Stimulated activated memory B cell treated with anti-CD40 and anti-IgM and Interleukin-4, amounts not matched to agents 10 μg/mL and 1 μg/mL and 100 μg/mL, for 72 hours (primary cell): ENCODE measurements around the gene GUCY2D.

ENCODE experiments used
- ATAC-seq: fragments of 150-1000 bp; cut with Tn5 transposase; 2 replicates; pipeline ENCODE4 v1.10.0; 2021
- H3K27ac Mint-ChIP-seq: one replicate; pipeline ENCODE4 v1.8.0; 2022; ENCODE audit warnings: mild to moderate bottlenecking, mixed read lengths
- H3K27me3 Mint-ChIP-seq: one replicate; pipeline ENCODE4 v1.8.0; 2022; ENCODE audit warnings: mixed read lengths
- H3K36me3 Mint-ChIP-seq: one replicate; pipeline ENCODE4 v1.8.0; 2022; ENCODE audit warnings: mixed read lengths
- H3K4me1 Mint-ChIP-seq: one replicate; pipeline ENCODE4 v1.8.0; 2022; ENCODE audit warnings: mixed read lengths
- H3K4me3 Mint-ChIP-seq: one replicate; pipeline ENCODE4 v1.8.0; 2022; ENCODE audit warnings: mild to moderate bottlenecking, moderate library complexity, mixed read lengths
- H3K9me3 Mint-ChIP-seq: one replicate; pipeline ENCODE4 v1.8.0; 2022; ENCODE audit warnings: mixed read lengths

Gene GUCY2D

GRCh38 chr17:8041979-8042378 lies 39.6 kb downstream of the GUCY2D start:
- Mint-ChIP-seq H3K27ac (no peak overlapping the region), H3K9me3 (no peaks in the 10 kb centered on the region), H3K36me3 (no peaks in the 10 kb centered on the region), H3K27me3 (peaks cover 83% of the 10 kb centered on the region), H3K4me1 (peaks cover 10% of the 10 kb centered on the region), H3K4me3 (no peak overlapping the region)
- ATAC-seq, result no peak

GRCh38 chr17:8044819-8045810 lies 42.7 kb downstream of the GUCY2D start:
- no peak overlapping the region for H3K27ac Mint-ChIP-seq
- H3K4me3 Mint-ChIP-seq, result no peak overlapping the region
- ATAC-seq, result no peak
- no peaks in the 10 kb centered on the region for H3K9me3 Mint-ChIP-seq
- no peaks in the 10 kb centered on the region for H3K4me1 Mint-ChIP-seq
- no peaks in the 10 kb centered on the region for H3K36me3 Mint-ChIP-seq
- peaks cover 54% of the 10 kb centered on the region for H3K27me3 Mint-ChIP-seq

GRCh38 chr17:8046306-8046928 lies 44.0 kb downstream of the GUCY2D start:
- Mint-ChIP-seq H3K4me3 (no peak overlapping the region), H3K27me3 (peaks cover 41% of the 10 kb centered on the region)
- no peak for ATAC-seq

GRCh38 chr17:8046929-8047768 lies 44.7 kb downstream of the GUCY2D start:
- no peaks in the 10 kb centered on the region for H3K36me3 Mint-ChIP-seq
- no peaks in the 10 kb centered on the region for H3K4me1 Mint-ChIP-seq
- ATAC-seq, result no peak
- H3K9me3 Mint-ChIP-seq, result no peaks in the 10 kb centered on the region
- no peak overlapping the region for H3K4me3 Mint-ChIP-seq
- no peak overlapping the region for H3K27ac Mint-ChIP-seq
- H3K27me3 Mint-ChIP-seq, result peaks cover 39% of the 10 kb centered on the region

More at GRCh38 chr17:8046306-8046928, 44.0 kb downstream of the GUCY2D start:
- H3K27ac Mint-ChIP-seq, result no peak overlapping the region
- H3K36me3 Mint-ChIP-seq, result no peaks in the 10 kb centered on the region
- no peaks in the 10 kb centered on the region for H3K9me3 Mint-ChIP-seq
- H3K4me1 Mint-ChIP-seq, result no peaks in the 10 kb centered on the region

DNA sequence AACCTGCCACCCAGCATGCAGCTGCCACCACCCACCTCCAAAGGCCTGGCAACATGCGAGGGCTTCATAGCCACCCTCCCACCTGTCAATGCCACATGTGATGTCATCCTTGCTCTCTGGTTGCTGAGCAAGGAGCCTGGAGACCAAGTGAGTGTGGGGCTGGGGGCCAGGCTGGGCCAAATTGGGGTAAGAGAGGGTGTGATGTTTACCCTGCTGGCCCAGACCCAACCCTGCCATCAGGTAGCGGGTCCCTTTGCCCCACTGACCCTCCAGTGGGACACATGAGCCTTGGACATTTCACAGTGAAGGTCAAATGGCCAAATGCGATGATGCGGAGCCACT lies 45.3 kb downstream of the GUCY2D start:
- Mint-ChIP-seq H3K4me1 (no peaks in the 10 kb centered on the region), H3K27ac (no peak overlapping the region), H3K9me3 (no peaks in the 10 kb centered on the region), H3K27me3 (peaks cover 38% of the 10 kb centered on the region), H3K36me3 (no peaks in the 10 kb centered on the region), H3K4me3 (no peak overlapping the region)
- ATAC-seq, result no peak

DNA sequence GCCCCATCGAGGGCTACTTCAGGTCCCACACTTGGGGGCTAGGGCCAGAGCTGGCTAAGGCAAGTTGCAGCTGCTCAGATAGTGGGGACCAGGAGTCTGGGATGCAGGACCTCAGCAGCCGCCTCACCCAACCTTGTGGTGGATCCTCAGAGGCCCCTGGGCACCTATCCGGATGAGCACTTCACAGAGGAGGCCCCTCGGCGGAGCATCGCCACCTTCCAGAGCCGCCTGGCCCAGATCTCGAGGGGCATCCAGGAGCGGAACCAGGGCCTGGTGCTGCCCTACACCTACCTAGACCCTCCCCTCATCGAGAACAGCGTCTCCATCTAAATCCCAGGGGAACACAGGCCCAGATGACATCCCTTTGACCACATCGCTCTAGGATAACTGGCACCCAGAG lies 45.8 kb downstream of the GUCY2D start:
- no peak for ATAC-seq
- Mint-ChIP-seq H3K36me3 (no peaks in the 10 kb centered on the region), H3K27me3 (peaks cover 33% of the 10 kb centered on the region), H3K27ac (no peak overlapping the region), H3K9me3 (no peaks in the 10 kb centered on the region), H3K4me1 (no peaks in the 10 kb centered on the region), H3K4me3 (no peak overlapping the region)

- no peak overlapping the region for H3K4me3 Mint-ChIP-seq
- H3K4me1 Mint-ChIP-seq, result no peaks in the 10 kb centered on the region
- H3K27me3 Mint-ChIP-seq, result peaks cover 28% of the 10 kb centered on the region
- no peaks in the 10 kb centered on the region for H3K9me3 Mint-ChIP-seq
- H3K27ac Mint-ChIP-seq, result no peak overlapping the region
- H3K36me3 Mint-ChIP-seq, result no peaks in the 10 kb centered on the region
- ATAC-seq, result no peak
These were observed 46.3 kb downstream of the GUCY2D start for GRCh38 chr17:8048736-8049135.

DNA sequence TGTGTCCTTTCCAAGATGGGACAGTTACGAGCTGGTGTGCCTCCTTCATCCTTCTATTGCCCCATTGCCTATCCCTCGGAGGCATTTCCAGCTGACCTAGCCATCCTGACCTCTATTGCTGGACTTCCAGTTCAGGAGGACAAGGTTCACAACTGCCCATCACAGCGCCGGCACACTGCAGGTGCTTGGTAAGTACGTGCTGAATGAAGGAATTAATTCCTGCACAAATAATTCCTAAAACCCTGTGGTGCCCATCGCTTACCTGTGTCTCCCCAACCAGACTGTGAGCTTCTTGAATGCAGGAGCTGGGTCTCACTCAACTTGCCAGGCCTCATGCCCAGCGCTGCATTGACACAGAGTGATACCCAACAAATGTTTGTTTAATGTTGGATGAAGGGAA lies 49.4 kb downstream of the GUCY2D start:
- H3K27ac Mint-ChIP-seq, result no peak overlapping the region
- peaks cover 14% of the 10 kb centered on the region for H3K4me1 Mint-ChIP-seq
- H3K4me3 Mint-ChIP-seq, result no peak overlapping the region
- no peaks in the 10 kb centered on the region for H3K9me3 Mint-ChIP-seq
- peaks cover 2% of the 10 kb centered on the region for H3K27me3 Mint-ChIP-seq
- ATAC-seq, result no peak
- H3K36me3 Mint-ChIP-seq, result no peaks in the 10 kb centered on the region

- H3K27ac Mint-ChIP-seq, result no peak overlapping the region
- H3K4me1 Mint-ChIP-seq, result peaks cover 21% of the 10 kb centered on the region
- ATAC-seq, result no peak
- no peaks in the 10 kb centered on the region for H3K36me3 Mint-ChIP-seq
- no peaks in the 10 kb centered on the region for H3K9me3 Mint-ChIP-seq
- no peak overlapping the region for H3K4me3 Mint-ChIP-seq
- H3K27me3 Mint-ChIP-seq, result no peaks in the 10 kb centered on the region
These were observed 50.1 kb downstream of the GUCY2D start for GRCh38 chr17:8052256-8053252.

DNA sequence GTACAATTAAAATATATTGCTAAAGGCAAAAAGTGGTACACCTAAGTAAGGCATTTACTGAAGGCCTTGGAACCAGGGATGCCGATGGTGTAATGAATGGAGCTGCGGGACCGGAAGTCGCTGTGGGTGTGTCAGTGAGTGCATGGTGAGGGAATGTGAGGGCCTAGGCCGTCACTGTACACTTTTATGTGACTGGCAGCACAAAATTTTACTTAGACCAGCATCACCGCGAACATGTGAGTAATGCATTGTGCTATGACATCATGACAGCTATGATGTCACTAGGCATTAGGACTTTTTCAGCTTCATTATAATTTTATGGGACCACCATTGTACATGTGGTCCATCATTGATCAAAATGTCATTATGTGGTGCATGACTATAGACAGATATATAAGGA lies 51.2 kb downstream of the GUCY2D start:
- no peak for ATAC-seq

GRCh38 chr17:8055851-8056231 lies 53.4 kb downstream of the GUCY2D start:
- H3K36me3 Mint-ChIP-seq, result no peaks in the 10 kb centered on the region
- H3K4me3 Mint-ChIP-seq, result no peak overlapping the region
- peaks cover 22% of the 10 kb centered on the region for H3K4me1 Mint-ChIP-seq
- peak overlapping the region; percentile 53 for H3K27ac Mint-ChIP-seq
- H3K9me3 Mint-ChIP-seq, result no peaks in the 10 kb centered on the region
- no peak for ATAC-seq
- H3K27me3 Mint-ChIP-seq, result peaks cover 8% of the 10 kb centered on the region

More for the DNA sequence above, 51.2 kb downstream of the GUCY2D start:
- H3K9me3 Mint-ChIP-seq, result no peaks in the 10 kb centered on the region
- H3K4me1 Mint-ChIP-seq, result peaks cover 22% of the 10 kb centered on the region
- no peaks in the 10 kb centered on the region for H3K36me3 Mint-ChIP-seq
- H3K4me3 Mint-ChIP-seq, result no peak overlapping the region
- no peaks in the 10 kb centered on the region for H3K27me3 Mint-ChIP-seq
- H3K27ac Mint-ChIP-seq, result no peak overlapping the region

- Mint-ChIP-seq H3K9me3 (no peaks in the 10 kb centered on the region), H3K4me1 (peaks cover 22% of the 10 kb centered on the region), H3K36me3 (no peaks in the 10 kb centered on the region), H3K27me3 (peaks cover 12% of the 10 kb centered on the region), H3K4me3 (peak overlapping the region; percentile 10), H3K27ac (peak overlapping the region; percentile 53)
- peak; percentile 88 for ATAC-seq
These were observed 54.0 kb downstream of the GUCY2D start for GRCh38 chr17:8056232-8056975.

DNA sequence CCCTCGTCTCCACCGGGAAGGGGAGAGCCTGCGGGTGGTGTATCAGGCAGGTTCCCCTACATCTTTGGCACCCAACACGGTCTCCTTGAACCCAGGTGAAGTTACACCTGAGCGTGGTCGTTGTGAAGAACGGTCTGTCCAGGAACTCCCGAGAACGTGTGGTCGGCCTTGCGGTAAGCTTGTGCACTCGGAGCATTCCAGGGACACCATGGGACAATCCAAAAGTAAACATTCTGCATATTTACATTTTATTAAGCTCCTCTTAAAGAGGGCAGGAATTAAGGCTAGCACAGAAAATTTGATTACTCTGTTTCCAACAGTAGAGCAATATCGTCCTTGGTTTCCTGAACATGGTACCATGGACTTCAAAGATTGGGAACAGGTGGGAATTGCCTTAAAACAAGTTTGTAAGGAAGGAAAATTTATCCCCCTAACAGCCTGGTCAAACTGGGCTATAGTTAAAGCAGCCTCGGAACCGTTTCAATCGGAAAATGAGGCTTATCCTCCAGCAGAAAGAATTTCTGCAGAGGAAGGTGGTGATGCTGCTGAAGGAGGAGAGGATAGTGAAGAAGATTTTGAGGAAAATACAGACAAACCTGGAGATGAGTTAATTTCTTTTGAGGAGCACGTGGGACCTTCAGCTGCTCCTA lies 54.7 kb downstream of the GUCY2D start:
- H3K36me3 Mint-ChIP-seq, result no peaks in the 10 kb centered on the region
- no peak for ATAC-seq
- H3K4me3 Mint-ChIP-seq, result no peak overlapping the region
- peaks cover 18% of the 10 kb centered on the region for H3K27me3 Mint-ChIP-seq
- no peaks in the 10 kb centered on the region for H3K9me3 Mint-ChIP-seq
- H3K27ac Mint-ChIP-seq, result peak overlapping the region; percentile 53
- peaks cover 22% of the 10 kb centered on the region for H3K4me1 Mint-ChIP-seq
